Measurements from ENCODE around the gene ARHGAP25.

Gene ARHGAP25

DNA sequence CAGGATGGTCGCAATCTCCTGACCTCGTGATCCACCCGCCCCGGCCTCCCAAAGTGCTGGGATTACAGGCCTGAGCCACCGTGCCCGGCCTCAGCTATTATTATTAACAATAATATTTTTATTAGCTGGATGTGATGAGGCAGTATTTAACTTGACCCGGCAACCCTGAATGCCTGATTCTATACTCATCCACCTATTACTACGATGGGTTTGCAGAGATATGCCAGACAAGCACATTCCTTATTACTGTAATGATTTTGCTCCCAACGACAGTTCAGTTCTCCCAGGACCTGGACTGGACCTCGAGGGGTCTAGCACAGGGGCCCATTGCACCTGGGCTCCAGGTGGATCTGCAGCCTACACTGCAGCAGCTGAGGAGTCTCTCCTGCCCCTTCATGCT lies 104.0 kb downstream of the ARHGAP25 start:
- TF ChIP-seq, protein P1, sequence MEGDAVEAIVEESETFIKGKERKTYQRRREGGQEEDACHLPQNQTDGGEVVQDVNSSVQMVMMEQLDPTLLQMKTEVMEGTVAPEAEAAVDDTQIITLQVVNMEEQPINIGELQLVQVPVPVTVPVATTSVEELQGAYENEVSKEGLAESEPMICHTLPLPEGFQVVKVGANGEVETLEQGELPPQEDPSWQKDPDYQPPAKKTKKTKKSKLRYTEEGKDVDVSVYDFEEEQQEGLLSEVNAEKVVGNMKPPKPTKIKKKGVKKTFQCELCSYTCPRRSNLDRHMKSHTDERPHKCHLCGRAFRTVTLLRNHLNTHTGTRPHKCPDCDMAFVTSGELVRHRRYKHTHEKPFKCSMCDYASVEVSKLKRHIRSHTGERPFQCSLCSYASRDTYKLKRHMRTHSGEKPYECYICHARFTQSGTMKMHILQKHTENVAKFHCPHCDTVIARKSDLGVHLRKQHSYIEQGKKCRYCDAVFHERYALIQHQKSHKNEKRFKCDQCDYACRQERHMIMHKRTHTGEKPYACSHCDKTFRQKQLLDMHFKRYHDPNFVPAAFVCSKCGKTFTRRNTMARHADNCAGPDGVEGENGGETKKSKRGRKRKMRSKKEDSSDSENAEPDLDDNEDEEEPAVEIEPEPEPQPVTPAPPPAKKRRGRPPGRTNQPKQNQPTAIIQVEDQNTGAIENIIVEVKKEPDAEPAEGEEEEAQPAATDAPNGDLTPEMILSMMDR (IDR thresholded peaks at IDR 0.05; ENCODE audit: low read depth, low read length, missing control alignments) = no peak
- in situ Hi-C loops (cut with HindIII; ENCODE audit: low sequenced_read_pairs) = no loop called here
- no peak overlapping the region for H3K4me3 ChIP-seq (ENCODE audit: low read depth, low read length)
- no peak for DNase-seq (ENCODE audit: low read depth)

DNA sequence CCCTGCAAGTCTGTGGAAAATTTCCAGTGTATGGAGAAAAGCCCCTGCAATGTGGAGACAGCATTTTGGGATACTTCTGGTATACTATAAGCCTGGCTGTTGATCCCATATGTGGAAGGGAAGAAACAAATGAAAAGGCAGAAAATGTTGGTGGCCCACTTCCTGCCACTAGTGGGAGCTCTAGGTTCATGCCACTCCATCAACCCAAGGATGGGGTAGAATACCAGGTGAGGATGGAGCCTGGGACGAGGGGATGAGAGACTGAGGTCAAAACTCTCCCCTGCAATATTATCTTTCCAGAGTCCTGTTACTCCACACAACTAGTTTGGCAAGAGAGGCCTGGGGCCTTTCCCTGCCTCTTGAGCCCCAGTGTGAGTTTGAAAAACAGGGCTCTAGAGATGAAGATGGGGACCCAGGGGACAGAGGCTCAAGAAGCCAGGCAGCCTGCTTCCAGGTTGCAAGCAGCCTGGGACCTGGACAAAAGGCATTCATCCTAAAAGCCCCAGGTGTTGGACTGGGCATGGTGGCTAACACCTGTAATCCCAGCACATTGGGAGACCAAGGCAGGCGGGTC lies 104.7 kb downstream of the ARHGAP25 start:
- in situ Hi-C loops (cut with HindIII; ENCODE audit: low sequenced_read_pairs) = no loop called here
- no peak overlapping the region for H3K4me3 ChIP-seq (ENCODE audit: low read depth, low read length)
- no peak for DNase-seq (ENCODE audit: low read depth)
- TF ChIP-seq, protein P1 (IDR thresholded peaks at IDR 0.05; ENCODE audit: low read depth, low read length, missing control alignments) = peak; percentile 52

- in situ Hi-C loops (cut with HindIII; ENCODE audit: low sequenced_read_pairs) = no loop called here
- TF ChIP-seq, protein P1 (IDR thresholded peaks at IDR 0.05; ENCODE audit: low read depth, low read length, missing control alignments) = no peak
- DNase-seq (ENCODE audit: low read depth) = no peak
- H3K4me3 ChIP-seq (ENCODE audit: low read depth, low read length) = no peak overlapping the region
Observed at GRCh38 chr2:68845043-68845442, 110.4 kb downstream of the ARHGAP25 start.

GRCh38 chr2:68846091-68846490 lies 111.5 kb downstream of the ARHGAP25 start:
- H3K4me3 ChIP-seq (ENCODE audit: low read depth, low read length) = no peak overlapping the region
- TF ChIP-seq, protein P1 (IDR thresholded peaks at IDR 0.05; ENCODE audit: low read depth, low read length, missing control alignments) = no peak
- in situ Hi-C loops (cut with HindIII; ENCODE audit: low sequenced_read_pairs) = no loop called here
- no peak for DNase-seq (ENCODE audit: low read depth)

DNA sequence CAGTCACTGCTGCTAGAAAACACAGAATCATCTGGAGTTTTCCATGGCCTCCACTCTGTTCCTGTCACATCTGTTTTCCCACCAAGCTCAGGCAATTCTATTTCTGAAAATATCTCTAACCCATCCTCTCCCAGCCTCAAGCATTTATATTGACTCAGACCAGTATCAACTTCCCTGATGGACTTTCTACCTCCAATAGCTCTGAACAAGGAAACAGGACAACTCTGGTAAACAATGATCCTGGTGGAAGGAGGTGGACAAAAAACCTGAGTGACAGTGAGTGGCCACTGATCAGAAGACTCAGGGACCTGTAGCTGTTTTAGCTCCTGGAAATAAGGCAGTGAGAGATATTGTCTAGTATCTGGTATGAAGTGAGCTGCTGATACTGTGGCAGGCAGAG lies 113.1 kb downstream of the ARHGAP25 start:
- DNase-seq (ENCODE audit: low read depth) = no peak
- H3K4me3 ChIP-seq (ENCODE audit: low read depth, low read length) = no peak overlapping the region
- in situ Hi-C loops (cut with HindIII; ENCODE audit: low sequenced_read_pairs) = no loop called here
- TF ChIP-seq, protein P1 (IDR thresholded peaks at IDR 0.05; ENCODE audit: low read depth, low read length, missing control alignments) = no peak

- no peak for DNase-seq (ENCODE audit: low read depth)
- TF ChIP-seq, protein P1 (IDR thresholded peaks at IDR 0.05; ENCODE audit: low read depth, low read length, missing control alignments) = no peak
- in situ Hi-C loops (cut with HindIII; ENCODE audit: low sequenced_read_pairs) = no loop called here
- H3K4me3 ChIP-seq (ENCODE audit: low read depth, low read length) = no peak overlapping the region
Observed at GRCh38 chr2:68849579-68850030, 115.0 kb downstream of the ARHGAP25 start.

All from astrocyte of the cerebellum (primary cell).